Activated naive CD8-positive, alpha-beta T cell treated with anti-CD3 and anti-CD28 coated beads, Interleukin-2, amount 10 ng/mL, durations not matched to agents 7 days and 5 days (primary cell): Measurements from ENCODE around the gene DTNB. TPM values are rescaled to one million over a fixed set of nuclear protein-coding genes. Genes with fewer than 3 reads are reported as not detected.

Experiments
- ATAC-seq: fragments of 150-1000 bp; cut with Tn5 transposase; one replicate; pipeline ENCODE4 v1.10.0; 2021; ENCODE audit warnings: low read depth, moderate library complexity
- POLR2A ChIA-PET: fragments of 350-600 bp; sonication (Branson Sonifier 250); formaldehyde crosslinking; loops from one replicate; lab custom pipeline; 2021; ENCODE audit warnings: antibody characterized with exemption; lab: Charles Lee
- DNase-seq: peaks from one replicate; pipeline ENCODE4 v3.0.0; 2021
- H3K27ac Mint-ChIP-seq: one replicate; pipeline ENCODE4 v1.8.0; 2022; ENCODE audit warnings: mild to moderate bottlenecking, mixed read lengths
- H3K27me3 Mint-ChIP-seq: one replicate; pipeline ENCODE4 v1.8.0; 2022; ENCODE audit warnings: mild to moderate bottlenecking, moderate library complexity, mixed read lengths
- H3K36me3 Mint-ChIP-seq: one replicate; pipeline ENCODE4 v1.8.0; 2021; ENCODE audit warnings: mild to moderate bottlenecking, mixed read lengths
- H3K4me1 Mint-ChIP-seq: one replicate; pipeline ENCODE4 v1.8.0; 2021; ENCODE audit warnings: mixed read lengths
- H3K4me3 Mint-ChIP-seq: one replicate; pipeline ENCODE4 v1.8.0; 2022; ENCODE audit warnings: mild to moderate bottlenecking, moderate library complexity, mixed read lengths
- H3K9me3 Mint-ChIP-seq: one replicate; pipeline ENCODE4 v1.8.0; 2021; ENCODE audit warnings: mixed read lengths
- total RNA-seq, 2 experiments: library from RNA; stranded (reverse); gene quantifications; one replicate each; pipeline ENCODE4 v1.2.3, GENCODE V29; 2021

The DTNB gene
- total RNA-seq, 2 experiments from 2014 or later: 36.7 to 38.3 TPM

- no peak overlapping the region for H3K4me3 Mint-ChIP-seq
- POLR2A ChIA-PET: no interaction called here
- no peaks in the 10 kb centered on the region for H3K9me3 Mint-ChIP-seq
- H3K4me1 Mint-ChIP-seq: peaks cover 21% of the 10 kb centered on the region
- no peaks in the 10 kb centered on the region for H3K27me3 Mint-ChIP-seq
- ATAC-seq: no peak
- DNase-seq: no peak
- H3K36me3 Mint-ChIP-seq: peaks cover 9% of the 10 kb centered on the region
- no peak overlapping the region for H3K27ac Mint-ChIP-seq
Observed at GRCh38 chr2:25512707-25513106, 160.7 kb downstream of the DTNB start.

- POLR2A ChIA-PET: no interaction called here
- Mint-ChIP-seq H3K4me1 (no peaks in the 10 kb centered on the region), H3K4me3 (no peak overlapping the region), H3K36me3 (peaks cover 4% of the 10 kb centered on the region), H3K27ac (no peak overlapping the region), H3K27me3 (no peaks in the 10 kb centered on the region), H3K9me3 (no peaks in the 10 kb centered on the region)
- DNase-seq: no peak
- ATAC-seq: no peak
Observed at GRCh38 chr2:25506226-25506625, 167.2 kb downstream of the DTNB start.

DNA sequence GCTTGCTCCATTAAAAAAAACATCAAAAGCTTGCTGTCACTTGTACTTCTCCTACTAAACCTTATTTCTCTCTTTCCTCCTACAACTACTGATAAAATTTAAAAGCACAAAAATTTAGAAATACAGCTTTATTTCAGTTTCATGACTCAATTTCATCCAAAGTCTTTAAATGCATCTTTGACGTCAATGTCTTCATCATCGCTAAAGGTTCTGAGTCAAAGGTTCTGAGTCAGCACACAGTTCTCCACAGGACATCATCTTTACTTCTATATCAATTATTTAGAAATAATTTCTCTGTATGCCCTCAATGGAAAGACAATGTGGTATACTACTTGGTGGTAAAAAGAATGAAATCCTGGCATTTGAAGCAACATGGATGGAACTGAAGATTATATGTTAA is 167.8 kb downstream of the DTNB start:
- Mint-ChIP-seq H3K4me3 (no peak overlapping the region), H3K27ac (no peak overlapping the region), H3K9me3 (no peaks in the 10 kb centered on the region), H3K4me1 (no peaks in the 10 kb centered on the region), H3K36me3 (peaks cover 4% of the 10 kb centered on the region), H3K27me3 (no peaks in the 10 kb centered on the region)
- DNase-seq: no peak
- POLR2A ChIA-PET: interaction anchor here (0.7 kb wide), 1 partner anchor 85 kb away, joined by 3 read pairs; no protein-coding TSS in a partner anchor
- no peak for ATAC-seq

- Mint-ChIP-seq H3K4me3 (no peak overlapping the region), H3K27me3 (no peaks in the 10 kb centered on the region), H3K4me1 (no peaks in the 10 kb centered on the region), H3K9me3 (no peaks in the 10 kb centered on the region), H3K36me3 (peaks cover 4% of the 10 kb centered on the region), H3K27ac (no peak overlapping the region)
- POLR2A ChIA-PET: interaction anchor here (0.7 kb wide), 1 partner anchor 84 kb away, joined by 3 read pairs; no protein-coding TSS in a partner anchor
- no peak for ATAC-seq
- no peak for DNase-seq
Observed at GRCh38 chr2:25505182-25505581, 168.2 kb downstream of the DTNB start.

- H3K4me1 Mint-ChIP-seq: no peaks in the 10 kb centered on the region
- peaks cover 4% of the 10 kb centered on the region for H3K36me3 Mint-ChIP-seq
- no peaks in the 10 kb centered on the region for H3K9me3 Mint-ChIP-seq
- POLR2A ChIA-PET: no interaction called here
- H3K4me3 Mint-ChIP-seq: no peak overlapping the region
- DNase-seq (no peak), ATAC-seq (no peak)
- no peaks in the 10 kb centered on the region for H3K27me3 Mint-ChIP-seq
- no peak overlapping the region for H3K27ac Mint-ChIP-seq
Observed at GRCh38 chr2:25504266-25504665, 169.1 kb downstream of the DTNB start.

DNA sequence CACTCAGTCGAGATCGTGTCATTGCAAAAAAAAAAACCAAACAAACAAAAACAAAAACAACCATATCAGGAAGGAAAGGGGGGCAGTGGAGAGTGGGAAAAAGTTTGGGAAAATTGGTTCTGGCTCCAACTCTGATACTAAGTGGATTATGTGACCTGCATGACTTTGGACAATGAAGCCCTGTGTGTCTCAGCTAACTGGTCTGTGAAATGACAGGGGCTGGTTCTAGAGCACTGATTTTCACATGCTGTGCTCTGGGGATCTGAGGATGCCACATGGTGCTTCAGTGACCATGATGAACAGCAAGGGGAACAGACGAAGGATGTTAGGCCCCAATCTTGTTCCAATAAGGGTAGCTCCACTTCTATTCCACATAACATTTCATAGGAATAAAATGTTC is 174.2 kb downstream of the DTNB start:
- POLR2A ChIA-PET: no interaction called here
- Mint-ChIP-seq H3K36me3 (peaks cover 14% of the 10 kb centered on the region), H3K27me3 (no peaks in the 10 kb centered on the region), H3K4me1 (no peaks in the 10 kb centered on the region), H3K9me3 (no peaks in the 10 kb centered on the region), H3K4me3 (no peak overlapping the region), H3K27ac (no peak overlapping the region)
- DNase-seq (no peak), ATAC-seq (no peak)

DNA sequence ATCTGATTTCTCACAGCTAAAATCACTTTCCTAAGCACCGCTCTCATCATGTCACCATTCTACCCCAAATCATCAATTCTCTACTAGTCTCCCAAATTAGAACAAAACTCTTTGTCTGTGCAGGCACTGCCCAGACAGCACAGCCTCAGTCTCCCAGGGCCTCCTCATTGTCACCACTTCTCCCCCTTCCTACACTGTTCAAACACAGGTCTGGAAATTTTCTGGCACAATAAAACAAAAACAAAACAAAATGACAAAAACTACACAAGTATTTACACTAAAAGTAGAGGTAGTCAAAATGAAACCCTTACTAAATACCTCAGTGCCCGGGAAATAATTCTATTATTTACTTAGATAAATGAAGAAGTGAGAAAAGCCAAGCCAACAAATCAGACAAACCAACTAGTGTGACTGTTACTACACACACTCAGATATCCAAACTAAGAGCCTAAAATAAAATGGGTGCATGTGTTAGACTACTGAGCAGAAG is 175.4 kb downstream of the DTNB start:
- POLR2A ChIA-PET: interaction anchor here (0.7 kb wide), 1 partner anchor 10 kb away, joined by 3 read pairs; no protein-coding TSS in a partner anchor
- peaks cover 12% of the 10 kb centered on the region for H3K36me3 Mint-ChIP-seq
- DNase-seq: no peak
- H3K27me3 Mint-ChIP-seq: no peaks in the 10 kb centered on the region
- ATAC-seq: no peak
- H3K4me3 Mint-ChIP-seq: no peak overlapping the region
- no peak overlapping the region for H3K27ac Mint-ChIP-seq
- no peaks in the 10 kb centered on the region for H3K9me3 Mint-ChIP-seq
- no peaks in the 10 kb centered on the region for H3K4me1 Mint-ChIP-seq

- POLR2A ChIA-PET: interaction anchor here (0.5 kb wide), 1 partner anchor 220 kb away, joined by 4 read pairs; no protein-coding TSS in a partner anchor
Observed at GRCh38 chr2:25497229-25497917, 176.0 kb downstream of the DTNB start.

GRCh38 chr2:25494616-25495015 is 178.8 kb downstream of the DTNB start:
- H3K9me3 Mint-ChIP-seq: no peaks in the 10 kb centered on the region
- POLR2A ChIA-PET: no interaction called here
- H3K27ac Mint-ChIP-seq: no peak overlapping the region
- no peaks in the 10 kb centered on the region for H3K27me3 Mint-ChIP-seq
- ATAC-seq (no peak), DNase-seq (no peak)
- H3K4me3 Mint-ChIP-seq: no peak overlapping the region
- H3K36me3 Mint-ChIP-seq: peaks cover 12% of the 10 kb centered on the region
- peaks cover 8% of the 10 kb centered on the region for H3K4me1 Mint-ChIP-seq

More at GRCh38 chr2:25497229-25497917, 176.0 kb downstream of the DTNB start:
- Mint-ChIP-seq H3K27ac (no peak overlapping the region), H3K36me3 (peaks cover 12% of the 10 kb centered on the region), H3K4me3 (no peak overlapping the region), H3K27me3 (no peaks in the 10 kb centered on the region), H3K4me1 (no peaks in the 10 kb centered on the region), H3K9me3 (no peaks in the 10 kb centered on the region)
- no peak for DNase-seq
- ATAC-seq: no peak

DNA sequence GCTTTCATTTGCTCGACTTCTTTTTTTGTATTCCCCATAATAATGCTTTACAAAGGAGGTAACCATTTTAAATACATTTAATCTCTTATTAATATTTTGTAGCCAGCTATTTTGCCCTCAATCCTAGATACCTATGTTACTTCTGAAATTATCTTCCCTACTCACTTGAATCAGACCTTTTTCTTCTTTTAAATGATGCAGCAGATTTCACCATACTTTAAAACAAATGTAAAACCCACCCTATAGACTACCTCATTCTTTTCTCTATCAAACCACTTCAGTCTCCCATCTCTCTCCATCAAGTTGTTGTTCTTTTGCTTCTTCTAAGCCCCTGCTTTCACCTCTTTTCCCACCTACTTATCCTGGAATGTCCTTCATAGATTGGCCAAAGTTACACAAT is 180.2 kb downstream of the DTNB start:
- Mint-ChIP-seq H3K36me3 (peaks cover 10% of the 10 kb centered on the region), H3K9me3 (no peaks in the 10 kb centered on the region), H3K4me3 (no peak overlapping the region), H3K4me1 (peaks cover 8% of the 10 kb centered on the region), H3K27me3 (no peaks in the 10 kb centered on the region), H3K27ac (no peak overlapping the region)
- POLR2A ChIA-PET: no interaction called here
- no peak for DNase-seq
- ATAC-seq: no peak

GRCh38 chr2:25492726-25493125 is 180.7 kb downstream of the DTNB start:
- ATAC-seq: no peak
- H3K4me1 Mint-ChIP-seq: peaks cover 9% of the 10 kb centered on the region

GRCh38 chr2:25491966-25492532 is 181.3 kb downstream of the DTNB start:
- no peaks in the 10 kb centered on the region for H3K9me3 Mint-ChIP-seq
- ATAC-seq (no peak), DNase-seq (no peak)
- H3K36me3 Mint-ChIP-seq: peaks cover 13% of the 10 kb centered on the region
- H3K27me3 Mint-ChIP-seq: no peaks in the 10 kb centered on the region
- H3K4me3 Mint-ChIP-seq: no peak overlapping the region
- POLR2A ChIA-PET: no interaction called here
- H3K27ac Mint-ChIP-seq: no peak overlapping the region
- peaks cover 9% of the 10 kb centered on the region for H3K4me1 Mint-ChIP-seq

More at GRCh38 chr2:25492726-25493125, 180.7 kb downstream of the DTNB start:
- POLR2A ChIA-PET: no interaction called here
- peaks cover 9% of the 10 kb centered on the region for H3K36me3 Mint-ChIP-seq
- no peak overlapping the region for H3K4me3 Mint-ChIP-seq
- no peak overlapping the region for H3K27ac Mint-ChIP-seq
- no peaks in the 10 kb centered on the region for H3K27me3 Mint-ChIP-seq
- DNase-seq: no peak
- H3K9me3 Mint-ChIP-seq: no peaks in the 10 kb centered on the region

DNA sequence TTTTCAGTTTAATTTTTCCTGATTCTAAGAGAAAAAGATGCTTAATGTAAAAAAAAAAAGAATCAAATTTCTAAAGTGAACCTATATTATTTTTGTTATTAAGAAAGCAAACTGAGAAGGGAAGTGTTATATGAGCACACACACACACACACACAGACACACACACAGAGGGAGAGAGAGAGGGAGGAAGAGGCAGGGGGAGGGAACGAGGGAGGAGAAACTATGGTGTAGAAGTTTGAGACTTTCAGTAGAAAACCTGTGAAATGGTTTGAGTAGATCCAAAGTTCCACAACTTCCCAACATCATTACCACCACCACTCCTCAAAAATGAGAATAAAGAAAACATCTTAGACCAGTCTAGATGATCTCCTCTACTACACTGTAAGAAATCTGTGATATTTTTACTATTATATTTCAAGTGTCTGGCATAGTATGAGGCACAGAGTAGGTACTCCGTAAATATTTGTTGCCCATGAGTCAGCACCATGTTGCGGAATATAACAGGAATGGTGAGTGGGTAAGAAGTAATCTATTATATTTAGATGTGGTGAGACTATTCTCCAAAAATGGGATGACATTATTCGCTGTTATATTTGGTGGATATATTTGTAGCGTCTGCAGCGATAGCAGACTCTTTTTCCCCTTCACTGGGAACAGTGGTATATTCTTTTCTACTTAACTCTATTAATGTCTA is 182.2 kb downstream of the DTNB start:
- no peaks in the 10 kb centered on the region for H3K9me3 Mint-ChIP-seq
- POLR2A ChIA-PET: no interaction called here
- H3K4me1 Mint-ChIP-seq: peaks cover 9% of the 10 kb centered on the region
- no peak for DNase-seq
- peaks cover 13% of the 10 kb centered on the region for H3K36me3 Mint-ChIP-seq
- H3K4me3 Mint-ChIP-seq: no peak overlapping the region
- no peaks in the 10 kb centered on the region for H3K27me3 Mint-ChIP-seq
- H3K27ac Mint-ChIP-seq: no peak overlapping the region
- ATAC-seq: no peak
